HUES48 (cell line): ENCODE results near the gene SNRK.
A peak's percentile ranks its signal among the peaks of the same experiment; 100 is the strongest.

Source experiments
- H3K27ac ChIP-seq: one replicate; pipeline ENCODE4 v1.7.0; 2013; ENCODE audit warnings: low read depth, low read length, inconsistent platforms
- H3K27me3 ChIP-seq: 2 replicates; pipeline ENCODE4 v1.6.1; 2013; ENCODE audit warnings: mild to moderate bottlenecking, low read length; ENCODE audit not compliant: control insufficient read depth, insufficient read depth
- H3K36me3 ChIP-seq: 2 replicates; pipeline ENCODE4 v1.6.1; 2013; ENCODE audit warnings: low read length; ENCODE audit not compliant: control insufficient read depth, insufficient read depth
- H3K4me1 ChIP-seq: 2 replicates; pipeline ENCODE4 v1.6.1; 2013; ENCODE audit warnings: mild to moderate bottlenecking, low read length; ENCODE audit not compliant: control insufficient read depth, insufficient read depth
- H3K4me3 ChIP-seq: 2 replicates; pipeline ENCODE4 v1.5.1; 2013; ENCODE audit warnings: mild to moderate bottlenecking, low read depth, low read length
- H3K9ac ChIP-seq: 2 replicates; pipeline ENCODE4 v1.6.1; 2013; ENCODE audit warnings: mild to moderate bottlenecking, low read depth, low read length, moderate library complexity
- H3K9me3 ChIP-seq: 2 replicates; pipeline ENCODE4 v1.6.1; 2013; ENCODE audit warnings: low read length; ENCODE audit not compliant: control insufficient read depth, insufficient read depth

The SNRK gene

DNA sequence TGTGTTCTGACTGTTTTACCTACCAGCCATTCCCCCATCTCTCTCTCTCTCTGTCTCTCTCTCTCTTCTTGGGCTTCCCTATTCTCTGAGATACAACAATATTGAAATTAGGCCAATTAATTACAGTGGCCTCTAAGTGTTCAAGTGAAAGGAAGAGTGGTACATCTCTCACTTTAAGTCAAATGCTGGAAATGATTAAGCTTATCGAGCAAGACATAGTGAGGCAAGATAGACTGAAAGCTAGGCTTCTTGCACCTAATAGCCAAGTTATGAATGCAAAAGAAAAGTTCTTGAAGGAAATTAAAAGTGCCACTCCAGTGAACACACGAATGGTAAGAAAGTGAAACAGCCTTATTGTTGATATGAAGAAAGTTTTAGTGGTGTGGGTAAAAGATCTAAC, 21.3 kb downstream of the SNRK start:
- no peaks in the 10 kb centered on the region for H3K4me1 ChIP-seq
- no peaks in the 10 kb centered on the region for H3K9me3 ChIP-seq
- no peaks in the 10 kb centered on the region for H3K27me3 ChIP-seq
- no peak overlapping the region for H3K9ac ChIP-seq
- no peak overlapping the region for H3K4me3 ChIP-seq
- no peak overlapping the region for H3K27ac ChIP-seq
- H3K36me3 ChIP-seq = peaks cover 19% of the 10 kb centered on the region

GRCh38 chr3:43309372-43310305, 23.3 kb downstream of the SNRK start:
- Histone ChIP-seq H3K4me3 (no peak overlapping the region), H3K4me1 (no peaks in the 10 kb centered on the region), H3K9ac (no peak overlapping the region), H3K27ac (no peak overlapping the region), H3K27me3 (no peaks in the 10 kb centered on the region), H3K36me3 (peaks cover 1% of the 10 kb centered on the region; the same call in 1 of the 2 replicates), H3K9me3 (no peaks in the 10 kb centered on the region)

GRCh38 chr3:43316783-43317460, 30.6 kb downstream of the SNRK start:
- Histone ChIP-seq H3K27ac (peak overlapping the region; percentile 29), H3K9ac (no peak overlapping the region)

DNA sequence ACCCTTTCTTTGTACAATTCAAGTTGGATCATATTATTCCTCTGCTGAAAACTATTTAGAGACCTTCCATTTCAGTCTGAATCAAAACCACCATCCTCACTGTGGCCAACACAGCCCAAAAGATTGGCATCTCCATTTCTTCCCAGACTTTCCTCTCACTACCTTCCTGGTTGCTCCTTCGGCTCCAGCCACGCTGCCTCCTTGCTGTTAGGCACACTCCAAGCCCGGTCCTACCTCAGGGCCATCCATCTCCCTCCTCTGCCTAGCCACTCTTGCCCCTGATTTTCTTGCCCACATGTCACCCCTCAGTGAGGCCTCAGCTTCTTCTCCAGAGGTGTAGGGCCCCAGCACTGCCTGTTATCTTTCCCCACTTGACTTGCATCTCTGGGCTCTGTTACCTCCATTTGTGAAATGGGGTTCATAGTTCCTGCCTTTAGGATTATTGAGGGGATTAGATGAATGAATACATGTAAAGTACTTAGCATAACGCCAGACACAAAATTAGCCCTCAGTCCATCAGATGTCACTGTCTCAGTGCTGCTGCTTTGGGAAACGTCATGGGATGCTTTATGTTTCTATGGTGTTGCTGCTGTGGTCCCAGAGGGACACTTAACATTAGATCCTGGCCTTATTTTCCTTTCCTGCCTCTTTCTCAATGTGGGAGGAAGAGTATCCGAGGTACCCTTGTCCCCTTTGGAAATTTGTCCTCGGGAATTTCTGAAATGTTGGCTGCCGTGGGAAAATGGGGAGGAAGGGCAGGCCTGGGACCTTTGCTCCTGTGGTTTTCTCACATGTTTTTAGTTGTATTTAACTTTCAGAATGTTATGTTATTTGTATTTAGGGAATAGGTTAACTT, 31.3 kb downstream of the SNRK start:
- H3K27ac ChIP-seq = peak overlapping the region; percentile 29
- H3K4me1 ChIP-seq = peaks cover 34% of the 10 kb centered on the region
- H3K36me3 ChIP-seq = no peaks in the 10 kb centered on the region
- no peak overlapping the region for H3K9ac ChIP-seq
- H3K27me3 ChIP-seq = no peaks in the 10 kb centered on the region
- H3K9me3 ChIP-seq = no peaks in the 10 kb centered on the region
- H3K4me3 ChIP-seq = no peak overlapping the region

More at GRCh38 chr3:43316783-43317460, 30.6 kb downstream of the SNRK start:
- peaks cover 34% of the 10 kb centered on the region for H3K4me1 ChIP-seq
- H3K27me3 ChIP-seq = no peaks in the 10 kb centered on the region
- H3K9me3 ChIP-seq = no peaks in the 10 kb centered on the region
- no peaks in the 10 kb centered on the region for H3K36me3 ChIP-seq
- H3K4me3 ChIP-seq = no peak overlapping the region

DNA sequence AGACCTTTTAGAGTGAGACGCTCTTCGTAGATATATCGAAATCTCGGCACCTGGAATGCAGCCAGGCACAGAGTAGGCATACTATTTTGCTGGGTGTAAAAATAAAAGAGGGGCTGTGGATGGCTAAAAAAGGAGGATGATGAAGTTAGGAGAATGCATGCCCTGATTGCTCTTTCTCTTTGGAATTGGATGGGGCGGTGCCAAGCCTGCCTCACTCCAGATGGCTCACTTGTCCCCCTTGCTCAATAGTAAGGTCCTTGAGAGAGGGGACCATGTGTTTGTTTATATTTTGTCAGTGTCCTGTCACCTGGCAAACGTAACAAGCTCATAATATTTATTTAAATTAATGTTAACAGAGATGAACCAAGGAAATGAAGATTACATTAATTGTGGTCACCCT, 33.0 kb downstream of the SNRK start:
- Histone ChIP-seq H3K4me1 (peaks cover 34% of the 10 kb centered on the region), H3K9ac (no peak overlapping the region), H3K27ac (no peak overlapping the region), H3K9me3 (no peaks in the 10 kb centered on the region), H3K36me3 (no peaks in the 10 kb centered on the region), H3K4me3 (no peak overlapping the region), H3K27me3 (no peaks in the 10 kb centered on the region)

DNA sequence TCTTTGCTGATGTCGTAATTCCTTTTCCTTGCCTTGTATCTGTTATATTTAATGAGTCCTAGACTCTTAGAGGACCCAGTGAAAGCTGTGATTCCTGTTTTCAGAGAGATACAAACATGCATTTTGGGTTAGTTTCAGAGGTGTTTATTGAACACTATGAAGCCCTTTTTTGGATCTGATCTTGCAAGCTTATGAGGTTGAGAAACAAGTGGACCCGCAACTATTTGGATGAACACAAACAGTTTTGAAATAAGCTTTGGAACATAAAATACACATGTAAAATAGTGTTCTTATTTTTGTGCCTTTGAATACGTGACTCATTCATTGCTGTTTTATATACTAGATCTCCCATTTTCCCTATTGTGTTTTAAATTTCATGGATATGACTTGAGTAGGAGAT, 33.5 kb downstream of the SNRK start:
- H3K27ac ChIP-seq = no peak overlapping the region
- H3K4me1 ChIP-seq = peaks cover 34% of the 10 kb centered on the region
- no peaks in the 10 kb centered on the region for H3K27me3 ChIP-seq
- H3K36me3 ChIP-seq = no peaks in the 10 kb centered on the region
- no peaks in the 10 kb centered on the region for H3K9me3 ChIP-seq
- no peak overlapping the region for H3K9ac ChIP-seq
- H3K4me3 ChIP-seq = no peak overlapping the region

DNA sequence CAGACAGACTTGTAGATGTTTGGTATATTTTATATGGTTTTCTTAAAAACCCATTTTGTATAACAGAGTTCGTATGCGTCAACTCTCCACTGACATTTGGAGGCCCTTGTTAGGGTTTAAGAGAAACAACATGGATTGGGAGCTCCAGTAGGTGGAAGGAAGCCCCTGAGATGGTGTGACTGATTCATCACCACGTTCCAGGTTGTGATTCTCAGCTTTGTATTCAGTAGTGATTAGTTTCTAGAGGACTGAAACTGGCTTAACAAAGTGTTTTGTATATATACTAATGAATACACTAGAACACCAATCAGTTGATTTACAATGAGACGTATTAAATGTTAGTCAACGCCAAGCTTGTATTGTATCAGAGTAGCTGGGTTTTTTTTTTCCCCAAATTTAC, 33.9 kb downstream of the SNRK start:
- Histone ChIP-seq H3K27ac (no peak overlapping the region), H3K4me3 (no peak overlapping the region), H3K27me3 (no peaks in the 10 kb centered on the region), H3K9me3 (no peaks in the 10 kb centered on the region), H3K4me1 (peaks cover 34% of the 10 kb centered on the region), H3K9ac (no peak overlapping the region), H3K36me3 (no peaks in the 10 kb centered on the region)

GRCh38 chr3:43323541-43323940, 37.2 kb downstream of the SNRK start:
- Histone ChIP-seq H3K27me3 (no peaks in the 10 kb centered on the region), H3K36me3 (no peaks in the 10 kb centered on the region), H3K4me1 (peaks cover 8% of the 10 kb centered on the region; the same call in 1 of the 2 replicates), H3K9me3 (no peaks in the 10 kb centered on the region), H3K4me3 (no peak overlapping the region), H3K27ac (no peak overlapping the region), H3K9ac (no peak overlapping the region)

- Histone ChIP-seq H3K4me3 (no peak overlapping the region), H3K4me1 (peaks cover 11% of the 10 kb centered on the region), H3K9ac (no peak overlapping the region), H3K27ac (no peak overlapping the region), H3K9me3 (no peaks in the 10 kb centered on the region), H3K36me3 (no peaks in the 10 kb centered on the region), H3K27me3 (no peaks in the 10 kb centered on the region)
Measured at GRCh38 chr3:43326891-43327581, 40.7 kb downstream of the SNRK start.

DNA sequence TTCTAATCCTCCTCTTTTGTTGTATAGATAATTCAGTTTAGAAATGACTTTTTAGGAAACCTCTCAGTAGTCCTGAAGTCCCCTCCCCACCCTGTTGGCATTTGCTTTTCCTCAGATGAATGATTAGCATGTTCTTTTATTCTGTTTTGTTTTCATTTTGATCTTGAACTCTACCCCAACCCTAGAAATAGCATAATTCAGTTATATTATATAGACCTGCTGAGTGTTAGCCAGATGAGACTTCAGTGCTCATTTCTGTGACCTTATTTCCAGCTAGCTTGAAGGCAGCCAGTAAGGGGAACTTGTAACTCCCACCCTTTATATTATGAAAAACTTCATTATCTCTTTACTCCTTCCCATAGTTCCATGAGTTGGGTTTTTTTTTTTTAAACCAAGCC, 41.2 kb downstream of the SNRK start:
- Histone ChIP-seq H3K9me3 (no peaks in the 10 kb centered on the region), H3K27ac (no peak overlapping the region)

More for the DNA sequence above, 41.2 kb downstream of the SNRK start:
- Histone ChIP-seq H3K4me1 (peaks cover 11% of the 10 kb centered on the region), H3K36me3 (no peaks in the 10 kb centered on the region), H3K9ac (no peak overlapping the region), H3K4me3 (no peak overlapping the region), H3K27me3 (no peaks in the 10 kb centered on the region)
